Neural progenitor cell (in vitro differentiated cells): Measurements from ENCODE around the gene FAM53B.

Experiments
- EZH2phosphoT487 ChIP-seq: fragments of 200-600 bp; sonication (generic); IDR thresholded peaks from 2 replicates; pipeline ENCODE4 v1.6.1; 2017; ENCODE audit warnings: antibody characterized with exemption
- TF ChIP-seq, protein P1 (sequence below): fragments of 200-600 bp; sonication (generic); IDR thresholded peaks from 2 replicates; pipeline ENCODE4 v1.5.1; 2017; ENCODE audit warnings: antibody characterized with exemption, mild to moderate bottlenecking

DNA sequence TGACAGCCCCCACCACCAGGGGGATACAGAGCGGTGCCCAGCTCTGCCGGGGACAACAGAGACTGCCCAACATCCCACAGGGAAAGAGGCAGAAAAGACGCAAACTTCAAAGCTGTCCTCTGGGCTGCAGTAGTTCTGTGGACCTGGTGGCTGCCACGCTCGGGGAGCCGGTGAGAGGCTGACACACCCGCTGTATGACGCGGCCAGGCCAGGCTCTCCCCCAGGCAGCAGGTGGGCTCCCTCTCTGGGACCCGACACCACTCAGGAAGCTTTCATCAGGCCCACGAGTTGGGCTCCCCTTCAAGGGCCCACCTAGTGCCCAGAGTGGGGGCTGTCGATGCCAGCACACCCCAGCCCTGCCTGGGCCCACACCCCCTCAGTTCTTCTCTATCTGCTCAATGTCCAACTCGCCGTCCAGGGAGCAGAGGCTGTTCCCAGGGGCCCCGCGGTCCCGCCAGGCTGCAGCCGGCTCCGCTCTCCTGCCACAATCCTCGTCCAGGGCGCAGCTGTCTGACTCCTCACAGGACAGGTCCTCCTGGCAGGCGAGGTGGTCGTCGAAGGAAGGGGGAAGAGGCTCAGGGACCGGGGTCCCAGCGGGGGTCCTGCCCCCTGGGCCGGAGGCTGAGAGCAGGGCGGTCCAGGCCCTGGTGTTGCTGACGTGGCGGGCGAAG is 121.2 kb downstream of the FAM53B start:
- TF ChIP-seq, protein P1, sequence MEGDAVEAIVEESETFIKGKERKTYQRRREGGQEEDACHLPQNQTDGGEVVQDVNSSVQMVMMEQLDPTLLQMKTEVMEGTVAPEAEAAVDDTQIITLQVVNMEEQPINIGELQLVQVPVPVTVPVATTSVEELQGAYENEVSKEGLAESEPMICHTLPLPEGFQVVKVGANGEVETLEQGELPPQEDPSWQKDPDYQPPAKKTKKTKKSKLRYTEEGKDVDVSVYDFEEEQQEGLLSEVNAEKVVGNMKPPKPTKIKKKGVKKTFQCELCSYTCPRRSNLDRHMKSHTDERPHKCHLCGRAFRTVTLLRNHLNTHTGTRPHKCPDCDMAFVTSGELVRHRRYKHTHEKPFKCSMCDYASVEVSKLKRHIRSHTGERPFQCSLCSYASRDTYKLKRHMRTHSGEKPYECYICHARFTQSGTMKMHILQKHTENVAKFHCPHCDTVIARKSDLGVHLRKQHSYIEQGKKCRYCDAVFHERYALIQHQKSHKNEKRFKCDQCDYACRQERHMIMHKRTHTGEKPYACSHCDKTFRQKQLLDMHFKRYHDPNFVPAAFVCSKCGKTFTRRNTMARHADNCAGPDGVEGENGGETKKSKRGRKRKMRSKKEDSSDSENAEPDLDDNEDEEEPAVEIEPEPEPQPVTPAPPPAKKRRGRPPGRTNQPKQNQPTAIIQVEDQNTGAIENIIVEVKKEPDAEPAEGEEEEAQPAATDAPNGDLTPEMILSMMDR: no peak
- no peak for TF ChIP-seq EZH2phosphoT487
